ENCODE measurements around the gene AMOTL1. TPM values are rescaled to one million over a fixed set of nuclear protein-coding genes. Genes with fewer than 3 reads are reported as not detected.

Gene AMOTL1
- total RNA-seq, 2 donors from 2014 or later, result 45.0 to 60.0 TPM

- Histone ChIP-seq H3K9ac (ENCODE audit: extremely low read depth, low read length, poor library complexity, severe bottlenecking) (no peak overlapping the region), H3K27me3 (ENCODE audit: control insufficient read depth, insufficient read depth, low read length, poor library complexity, severe bottlenecking) (no peaks in the 10 kb centered on the region), H3K4me1 (ENCODE audit: control insufficient read depth, insufficient read depth, low read length) (peaks cover 4% of the 10 kb centered on the region), H3K27ac (ENCODE audit: low read depth, low read length) (no peak overlapping the region), H3K36me3 (ENCODE audit: control insufficient read depth, insufficient read depth, low read length) (peaks cover 100% of the 10 kb centered on the region), H3K9me3 (ENCODE audit: control insufficient read depth, low read length) (no peaks in the 10 kb centered on the region), H3K4me3 (ENCODE audit: low read length) (no peak overlapping the region)
- no peak for TF ChIP-seq CTCF (conservative IDR thresholded peaks at IDR 0.05)
- no peak for DNase-seq
- no peaks in the 10 kb centered on the region for H3K9me3 Mint-ChIP-seq
- no peaks in the 10 kb centered on the region for H3K27me3 Mint-ChIP-seq (ENCODE audit: insufficient read depth)
- WGBS, 2 experiments (ENCODE audit: insufficient coverage in 1 of 2, insufficient read length in 1 of 2), result 91 to 97% methylated on average over 14 to 17 of the region's 17 CpGs
- peaks cover 40% of the 10 kb centered on the region for H3K36me3 Mint-ChIP-seq (ENCODE audit: low read depth)
- no peak overlapping the region for H3K27ac Mint-ChIP-seq
- no peak overlapping the region for H3K4me3 Mint-ChIP-seq
- H3K4me1 Mint-ChIP-seq, result peaks cover 7% of the 10 kb centered on the region
These were observed 31.6 kb downstream of the AMOTL1 start for GRCh38 chr11:94799726-94800125.

- no peak overlapping the region for H3K4me3 ChIP-seq (ENCODE audit: low read length)
- H3K27me3 ChIP-seq (ENCODE audit: control insufficient read depth, insufficient read depth, low read length, poor library complexity, severe bottlenecking), result no peaks in the 10 kb centered on the region
- no peak for TF ChIP-seq CTCF (conservative IDR thresholded peaks at IDR 0.05)
- H3K36me3 ChIP-seq (ENCODE audit: control insufficient read depth, insufficient read depth, low read length), result peaks cover 100% of the 10 kb centered on the region
- H3K4me1 ChIP-seq (ENCODE audit: control insufficient read depth, insufficient read depth, low read length), result peaks cover 4% of the 10 kb centered on the region
- H3K4me3 Mint-ChIP-seq, result no peak overlapping the region
- 100% methylated on average over 1 of the region's 1 CpG; no CpG with 5 or more reads in 1 of the 2 experiments for WGBS, 2 experiments (ENCODE audit: insufficient coverage in 1 of 2, insufficient read length in 1 of 2)
- H3K27me3 Mint-ChIP-seq (ENCODE audit: insufficient read depth), result no peaks in the 10 kb centered on the region
- H3K27ac ChIP-seq (ENCODE audit: low read depth, low read length), result no peak overlapping the region
- no peaks in the 10 kb centered on the region for H3K9me3 Mint-ChIP-seq
- no peak for DNase-seq
- H3K9ac ChIP-seq (ENCODE audit: extremely low read depth, low read length, poor library complexity, severe bottlenecking), result no peak overlapping the region
- no peak overlapping the region for H3K27ac Mint-ChIP-seq
- H3K4me1 Mint-ChIP-seq, result peaks cover 7% of the 10 kb centered on the region
- peaks cover 40% of the 10 kb centered on the region for H3K36me3 Mint-ChIP-seq (ENCODE audit: low read depth)
- no peaks in the 10 kb centered on the region for H3K9me3 ChIP-seq (ENCODE audit: control insufficient read depth, low read length)
These were observed 32.3 kb downstream of the AMOTL1 start for GRCh38 chr11:94800414-94800813.

GRCh38 chr11:94801866-94802460, 33.8 kb downstream of the AMOTL1 start:
- Mint-ChIP-seq H3K27ac (no peak overlapping the region), H3K9me3 (no peaks in the 10 kb centered on the region), H3K36me3 (ENCODE audit: low read depth) (peaks cover 46% of the 10 kb centered on the region), H3K27me3 (ENCODE audit: insufficient read depth) (no peaks in the 10 kb centered on the region), H3K4me1 (peaks cover 7% of the 10 kb centered on the region), H3K4me3 (no peak overlapping the region)
- WGBS, 2 experiments (ENCODE audit: insufficient coverage in 1 of 2, insufficient read length in 1 of 2), result 99 to 100% methylated on average over 3 to 4 of the region's 4 CpGs
- no peak for DNase-seq
- Histone ChIP-seq H3K9me3 (ENCODE audit: control insufficient read depth, low read length) (no peaks in the 10 kb centered on the region), H3K4me3 (ENCODE audit: low read length) (no peak overlapping the region), H3K36me3 (ENCODE audit: control insufficient read depth, insufficient read depth, low read length) (peaks cover 100% of the 10 kb centered on the region), H3K27me3 (ENCODE audit: control insufficient read depth, insufficient read depth, low read length, poor library complexity, severe bottlenecking) (no peaks in the 10 kb centered on the region), H3K9ac (ENCODE audit: extremely low read depth, low read length, poor library complexity, severe bottlenecking) (no peak overlapping the region), H3K27ac (ENCODE audit: low read depth, low read length) (no peak overlapping the region), H3K4me1 (ENCODE audit: control insufficient read depth, insufficient read depth, low read length) (peaks cover 4% of the 10 kb centered on the region)
- no peak for TF ChIP-seq CTCF (conservative IDR thresholded peaks at IDR 0.05)
